ENCODE data around the gene NDUFB11. TPM values are rescaled to one million over a fixed set of nuclear protein-coding genes. Genes with fewer than 3 reads are reported as not detected.

The NDUFB11 gene
- total and polyA plus RNA-seq, 2 donors (not counting 3 experiments of a cell fraction or from before 2014, with no cell fraction given) = 65.2 to 88.0 TPM

- dilution Hi-C loops (cut with MboI; ENCODE audit: extremely low pct_ligation_motif_present, low sequenced_read_pairs) (no loop called here), intact Hi-C loops (cut with micrococcal nuclease) (no loop called here)
- BruUV-seq (replicated peaks) = no TSS peak
- Histone ChIP-seq H3K27me3 (ENCODE audit: control insufficient read depth in 2 of 2, insufficient read depth in 2 of 2, low read length in 2 of 2) (no peaks in the 10 kb centered on the region), H3K79me2 (ENCODE audit: control insufficient read depth, insufficient read depth, low read length) (no peaks in the 10 kb centered on the region), H3K4me3 (replicated peaks in 1 of 3; ENCODE audit: insufficient read depth in 1 of 3, low read depth in 1 of 3, low read length in 3 of 3) (no peak overlapping the region), H2AFZ (ENCODE audit: low read depth, low read length) (no peak overlapping the region), H3K27ac (ENCODE audit: insufficient read depth, low read depth, low read length) (no peak overlapping the region), H3K9ac (replicated peaks; ENCODE audit: extremely low read depth, insufficient read depth, low read length) (no peak overlapping the region), H3K36me3 (ENCODE audit: control insufficient read depth in 2 of 2, extremely low read depth in 1 of 2, insufficient read depth in 2 of 2, low read length in 2 of 2) (peaks cover 0 to 50% of the 10 kb centered on the region in 2 experiments), H3K4me1 (ENCODE audit: control insufficient read depth, extremely low read depth, insufficient read depth, low read length) (no peaks in the 10 kb centered on the region), H3K4me2 (ENCODE audit: insufficient read depth, low read length) (no peak overlapping the region), H4K20me1 (replicated peaks; ENCODE audit: control insufficient read depth, extremely low read depth, insufficient read depth, low read length) (no peaks in the 10 kb centered on the region), H3K9me1 (replicated peaks; ENCODE audit: control insufficient read depth, extremely low read depth, insufficient read depth, low read length) (no peaks in the 10 kb centered on the region), H3K9me3 (replicated peaks; ENCODE audit: control insufficient read depth, insufficient read depth, low read length) (no peaks in the 10 kb centered on the region)
- FAIRE-seq (no peak), DNase-seq (ENCODE audit: low read depth, low spot score) (no peak)
- CTCF ChIA-PET = no interaction called here
- no peak for TF ChIP-seq CTCF (IDR thresholded peaks at IDR 0.05; ENCODE audit: extremely low read depth in 1 of 2, insufficient read depth in 1 of 2, low read depth in 1 of 2, low read length in 2 of 2)
- TF ChIP-seq EZH2 (IDR thresholded peaks at IDR 0.05; ENCODE audit: borderline replicate concordance, low read depth, low read length, severe bottlenecking) = no peak
- no peak for TF ChIP-seq POLR2AphosphoS5 (IDR thresholded peaks at IDR 0.05; ENCODE audit: insufficient read depth, low read depth, low read length)
- TF ChIP-seq JUN (IDR thresholded peaks at IDR 0.05; ENCODE audit: borderline replicate concordance, insufficient read depth, insufficient read length, low read depth) = no peak
- TF ChIP-seq MYC (IDR thresholded peaks at IDR 0.05; ENCODE audit: low read depth, low read length) = no peak
- no peak for TF ChIP-seq GATA2 (IDR thresholded peaks at IDR 0.05; ENCODE audit: insufficient read depth, insufficient read length, low read depth, low read length)
- no peak for TF ChIP-seq MAX (IDR thresholded peaks at IDR 0.05; ENCODE audit: insufficient read depth, insufficient read length)
- POLR2A ChIA-PET = no interaction called here
These were observed 31.1 kb upstream of the NDUFB11 start for GRCh38 chrX:47175588-47175980.
